ENCODE data around the gene ARHGAP21.

ARHGAP21 gene

DNA sequence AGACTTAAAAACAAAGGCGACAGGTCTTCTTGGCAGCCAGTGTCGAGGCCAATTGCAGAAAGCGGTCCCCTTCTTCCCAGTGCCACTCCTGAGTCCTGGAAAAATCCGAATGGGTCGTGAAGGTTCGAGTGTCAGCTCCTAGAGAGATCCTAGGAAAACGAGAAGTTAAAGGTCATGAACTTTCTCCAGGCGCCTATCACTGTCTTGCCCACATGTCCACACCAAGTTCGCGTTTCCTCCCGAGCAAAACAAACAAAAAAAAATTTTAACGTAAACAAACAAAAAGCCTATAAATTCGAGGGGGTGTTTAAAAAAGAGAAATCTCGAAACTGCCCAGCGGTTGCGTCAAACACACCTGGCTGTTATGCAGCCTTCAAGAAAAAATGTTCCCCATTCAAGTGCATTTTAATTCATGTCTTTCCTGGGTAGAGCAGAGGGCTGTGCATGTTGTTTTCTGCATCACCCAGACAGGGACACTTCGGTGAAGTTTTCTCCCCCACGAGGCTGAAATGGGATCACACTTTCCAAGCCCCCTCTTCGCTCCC is 1.5 kb downstream of the ARHGAP21 start:
- DNase-seq: no peak

DNA sequence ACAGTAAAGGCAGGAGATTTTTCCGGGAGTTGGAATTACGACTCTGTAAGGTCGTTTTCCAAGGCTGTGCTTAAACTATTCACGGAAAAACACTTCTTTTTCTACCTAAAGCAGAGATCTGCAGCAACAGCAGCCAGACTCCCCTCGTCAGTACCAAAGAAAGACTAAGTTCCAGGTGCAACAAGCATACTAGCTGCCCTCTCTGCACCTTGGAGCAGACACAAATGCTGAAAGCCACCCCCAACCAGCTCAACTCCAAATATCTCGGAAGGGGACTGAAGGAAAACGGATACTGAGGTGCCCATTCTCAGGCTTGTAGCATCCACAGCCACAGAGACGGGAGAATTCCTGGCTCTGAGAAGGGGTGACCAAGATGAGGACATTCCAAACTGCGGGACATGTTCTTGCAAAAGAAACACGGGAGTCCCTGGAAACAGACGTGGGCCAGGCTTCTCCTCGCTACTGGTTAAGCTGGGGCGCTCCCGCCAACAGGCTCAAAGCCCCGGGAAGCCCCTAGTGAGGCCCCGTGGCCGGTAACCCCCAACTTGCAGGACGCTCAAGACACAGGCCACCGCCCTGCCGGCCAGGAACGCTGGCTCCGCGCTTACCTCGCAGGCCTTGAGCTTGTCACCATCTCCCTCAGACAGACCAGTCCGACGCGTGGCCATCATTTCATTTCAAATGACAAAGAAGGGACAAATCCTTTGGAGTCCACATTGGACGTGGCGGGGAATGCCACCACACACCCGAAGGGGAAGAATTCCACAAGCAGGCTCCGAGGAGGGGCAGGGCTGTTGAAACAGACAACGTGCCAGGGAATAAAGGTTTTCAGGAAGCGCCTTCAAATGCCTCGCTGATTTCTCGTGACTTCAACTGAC is 2.2 kb downstream of the ARHGAP21 start:
- no peak for DNase-seq

DNA sequence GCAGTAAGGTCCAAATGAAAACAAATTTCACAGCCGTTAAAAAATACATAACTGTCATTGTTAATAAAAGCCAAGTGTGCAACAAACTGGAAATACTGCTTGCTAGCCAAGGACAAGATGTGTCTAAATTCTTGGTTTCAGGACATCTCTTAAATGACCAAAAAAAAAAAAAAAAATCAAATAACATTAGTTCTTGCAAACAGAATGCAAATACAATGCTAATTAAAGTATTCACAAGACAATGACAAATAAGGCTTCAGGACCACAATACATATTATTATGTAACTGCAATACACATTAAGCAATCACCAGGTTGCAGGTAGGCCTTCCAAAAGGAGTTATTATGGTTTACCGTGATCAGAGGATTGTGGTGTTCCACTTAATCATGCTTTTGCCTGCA is 3.6 kb downstream of the ARHGAP21 start:
- DNase-seq: no peak

DNA sequence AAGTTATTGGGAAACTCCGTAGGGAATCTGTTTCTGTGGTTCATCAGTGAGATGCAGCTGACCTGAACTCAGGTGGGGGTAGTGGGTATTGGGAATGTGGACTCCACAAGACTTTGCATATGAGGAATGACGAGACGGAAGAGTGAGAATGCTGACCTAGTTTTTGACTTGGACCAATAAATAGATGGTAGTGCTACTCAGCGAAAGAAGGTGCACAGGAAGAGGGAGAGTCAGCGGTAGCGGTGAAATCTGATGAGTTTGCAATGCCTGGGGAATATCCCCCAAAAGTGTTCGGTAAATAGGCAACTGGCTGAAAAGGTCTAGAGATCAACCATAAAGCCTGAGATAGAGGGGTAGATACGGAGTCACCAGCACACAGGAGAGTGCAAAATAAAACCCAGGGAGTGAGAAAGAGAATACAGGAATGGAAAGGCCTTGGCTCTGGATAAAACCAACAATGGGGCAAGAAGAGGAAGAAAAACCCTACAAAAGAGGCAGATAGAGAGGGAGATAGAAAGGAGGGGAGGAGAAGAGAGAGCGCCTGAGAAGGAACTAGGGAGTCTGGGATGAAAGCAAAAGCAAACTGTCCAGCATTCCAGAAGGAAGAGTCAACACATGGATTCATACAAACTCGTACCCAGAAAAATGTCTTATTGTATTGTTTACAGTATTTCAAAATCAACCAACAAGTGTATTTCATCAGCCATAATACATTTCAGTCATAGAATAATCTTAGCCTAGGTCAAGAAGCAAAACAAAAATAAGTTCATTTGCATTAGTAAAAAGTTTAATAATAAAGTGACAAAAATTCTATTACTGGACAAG is 5.4 kb downstream of the ARHGAP21 start:
- DNase-seq: no peak

DNA sequence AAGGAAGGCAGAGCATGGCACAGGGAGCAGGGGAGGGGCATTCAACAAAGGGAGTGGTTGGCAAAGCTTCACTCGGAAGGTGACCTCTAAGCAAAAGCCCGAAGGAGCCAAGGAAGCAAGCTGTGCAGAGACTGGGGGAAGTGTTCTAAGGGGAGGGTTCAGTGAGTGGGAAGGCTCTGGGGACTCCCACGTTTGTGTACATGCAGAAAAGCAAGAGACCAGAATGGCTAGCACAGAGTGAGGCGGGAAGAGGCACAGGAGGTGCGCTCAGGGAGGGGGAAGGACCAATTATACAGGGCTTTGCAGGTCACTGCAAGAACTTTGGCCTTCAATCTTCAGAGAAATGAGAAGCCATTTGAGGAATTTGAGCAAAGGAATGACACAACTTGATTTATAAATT is 7.4 kb downstream of the ARHGAP21 start:
- DNase-seq: no peak

DNA sequence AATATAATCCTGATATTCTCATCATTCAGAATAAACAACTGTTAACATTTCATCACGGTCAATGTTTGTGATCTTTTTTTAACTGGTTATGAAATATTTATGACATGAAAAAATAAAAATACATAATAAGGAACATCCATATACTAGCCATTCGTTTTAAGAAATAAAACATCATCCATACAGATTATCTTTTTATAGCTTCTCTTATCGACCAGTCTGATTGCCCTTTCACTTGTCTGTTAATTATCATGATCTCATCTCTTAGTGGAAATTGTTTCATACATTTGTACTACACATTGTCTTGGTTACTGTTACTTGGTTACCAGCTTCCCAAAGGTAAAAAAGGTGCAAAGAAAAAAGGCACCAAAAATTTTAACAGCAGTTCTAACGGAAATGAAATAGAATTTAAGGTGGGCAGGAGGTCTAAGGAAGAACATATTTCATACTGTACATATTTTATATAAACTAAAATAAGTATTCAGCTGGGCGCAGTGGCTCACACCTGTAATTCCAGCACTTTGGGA is 8.4 kb downstream of the ARHGAP21 start:
- no peak for DNase-seq

DNA sequence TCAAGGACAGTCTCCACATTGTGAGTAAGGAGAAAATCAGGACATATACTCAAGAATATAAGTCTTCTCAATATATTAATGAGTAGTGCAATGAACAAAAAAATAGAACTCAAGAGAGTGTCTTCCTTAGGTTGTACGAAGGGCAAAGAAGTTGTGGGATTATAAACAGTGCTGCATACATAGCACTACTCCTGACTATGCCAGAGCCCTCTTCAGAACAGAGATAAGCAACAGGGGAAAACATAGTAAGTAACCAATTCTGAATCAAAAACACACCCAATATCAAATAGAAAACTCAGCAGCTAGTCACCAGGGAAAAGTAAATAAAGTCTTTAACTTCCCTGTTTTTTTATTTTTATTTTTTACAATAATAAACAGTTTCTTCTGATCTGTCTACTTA is 10.6 kb downstream of the ARHGAP21 start:
- DNase-seq: no peak

DNA sequence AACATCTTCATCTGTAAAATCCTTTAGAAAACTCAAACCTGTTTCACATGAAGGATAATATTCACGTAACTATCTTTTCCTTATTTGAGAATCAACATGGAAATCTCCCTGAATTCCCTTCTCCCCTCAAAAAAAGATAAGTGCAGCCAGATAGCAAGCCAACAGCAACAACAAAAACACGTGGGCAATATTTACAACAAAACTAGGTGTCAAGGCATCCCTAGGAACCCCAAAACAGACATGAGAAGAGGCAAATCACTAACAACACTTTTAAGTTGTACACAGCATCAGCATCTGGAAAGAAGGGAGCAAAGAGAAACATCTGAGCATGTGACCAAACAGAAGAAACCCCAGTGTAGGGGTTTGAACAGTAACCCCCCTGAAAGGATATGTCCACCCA is 12.2 kb downstream of the ARHGAP21 start:
- no peak for DNase-seq

DNA sequence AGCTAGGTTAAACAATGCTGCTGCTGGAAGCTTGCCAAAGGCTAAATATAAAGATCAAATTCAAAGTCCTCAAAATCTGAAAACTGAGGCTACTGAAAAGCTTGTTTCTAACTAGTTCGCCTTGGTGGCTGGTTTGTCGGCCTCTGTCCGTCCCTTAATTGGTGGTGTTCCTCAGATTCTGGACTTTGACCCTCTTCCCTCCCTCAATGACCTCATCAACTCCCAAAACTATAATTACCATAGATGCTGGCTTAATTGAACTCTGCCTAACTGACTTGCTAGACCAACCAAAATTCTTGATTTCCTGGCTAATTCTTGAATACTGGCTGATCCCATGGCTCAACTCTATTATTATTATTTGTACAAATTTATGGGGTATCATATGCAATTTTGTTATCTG is 15.6 kb downstream of the ARHGAP21 start:
- DNase-seq: no peak

DNA sequence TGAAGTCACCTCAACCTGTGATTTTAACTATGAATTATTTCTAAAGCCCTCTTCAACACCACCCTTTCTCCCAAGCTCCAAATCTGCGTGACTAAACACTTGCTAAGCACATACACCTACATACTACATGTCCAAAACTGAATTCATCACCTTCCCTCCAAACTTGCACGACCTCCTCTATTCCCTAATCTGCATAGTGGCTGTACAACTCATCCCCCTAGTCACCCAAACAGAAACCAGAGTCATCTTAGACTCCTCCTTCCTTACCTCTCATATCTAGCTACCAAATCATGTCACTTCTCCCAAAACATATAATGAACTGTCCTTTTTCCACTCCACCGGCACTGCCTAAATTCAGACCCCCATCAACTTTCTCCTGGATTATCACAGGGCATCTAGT is 16.2 kb downstream of the ARHGAP21 start:
- no peak for DNase-seq

DNA sequence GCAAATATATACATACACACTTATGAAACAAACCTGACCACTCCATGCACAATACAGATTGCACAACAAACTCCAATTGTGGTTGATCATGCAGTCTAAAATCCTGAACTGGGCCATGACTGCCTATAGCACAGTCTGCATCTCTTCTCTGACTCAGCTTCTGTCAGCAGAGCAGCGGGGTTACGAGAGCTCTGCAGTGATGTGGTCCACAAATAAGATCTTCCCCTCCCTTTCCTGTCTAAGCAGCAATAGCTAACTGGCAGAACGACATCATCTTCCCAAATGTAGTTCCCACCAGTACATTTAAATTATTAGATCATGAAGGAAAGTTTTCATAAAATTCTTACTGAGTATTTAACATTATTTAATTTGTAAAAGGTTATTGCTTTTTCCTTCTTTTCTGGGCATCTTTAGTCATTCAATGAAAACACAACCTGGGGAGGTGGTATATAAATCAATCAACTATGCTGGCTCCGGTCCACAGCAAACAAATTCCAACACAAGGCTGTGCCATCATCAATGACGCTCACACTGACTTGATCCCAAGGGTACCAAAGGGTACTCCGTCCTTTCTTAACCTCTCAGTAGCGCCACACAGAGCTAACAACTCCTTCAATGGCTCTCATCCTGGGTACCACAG is 17.1 kb downstream of the ARHGAP21 start:
- DNase-seq: no peak

DNA sequence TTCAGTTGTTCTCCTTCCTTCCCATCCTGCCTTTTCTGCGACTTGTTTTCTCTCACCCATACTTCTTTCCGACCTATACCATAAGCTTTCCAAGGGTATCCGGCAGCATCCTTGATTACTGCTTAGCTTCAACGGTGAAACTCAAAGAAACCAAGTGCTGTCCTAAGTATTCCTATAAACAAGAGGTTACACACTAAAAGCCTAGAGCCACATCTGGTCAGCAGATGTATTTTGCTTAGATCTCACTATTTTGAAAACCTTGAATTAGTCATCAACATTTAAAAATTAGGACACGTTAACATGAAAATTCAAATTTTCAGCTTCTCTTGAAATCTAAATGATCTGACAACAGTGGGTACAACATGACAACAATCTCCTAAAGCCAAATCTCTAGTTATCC is 20.0 kb downstream of the ARHGAP21 start:
- no peak for DNase-seq

DNA sequence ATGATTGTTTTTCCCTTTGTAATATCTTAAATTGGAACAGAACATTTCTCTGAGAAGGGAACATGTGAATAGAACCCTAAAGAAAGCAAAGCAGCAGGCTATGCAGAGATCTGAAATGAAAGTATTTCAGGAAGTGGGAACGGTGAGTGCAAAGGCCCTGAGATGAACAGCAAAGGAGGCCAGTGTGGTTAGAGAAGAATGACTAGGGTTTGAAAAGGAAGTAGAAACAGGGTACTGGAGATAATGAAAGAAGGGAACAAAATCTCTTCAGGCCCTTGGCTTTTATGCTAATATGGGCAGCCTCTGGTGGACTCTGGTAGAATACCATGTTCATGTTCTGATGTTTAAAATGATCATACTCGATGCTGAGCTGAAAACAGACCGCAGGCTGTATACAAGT is 22.2 kb downstream of the ARHGAP21 start:
- no peak for DNase-seq

DNA sequence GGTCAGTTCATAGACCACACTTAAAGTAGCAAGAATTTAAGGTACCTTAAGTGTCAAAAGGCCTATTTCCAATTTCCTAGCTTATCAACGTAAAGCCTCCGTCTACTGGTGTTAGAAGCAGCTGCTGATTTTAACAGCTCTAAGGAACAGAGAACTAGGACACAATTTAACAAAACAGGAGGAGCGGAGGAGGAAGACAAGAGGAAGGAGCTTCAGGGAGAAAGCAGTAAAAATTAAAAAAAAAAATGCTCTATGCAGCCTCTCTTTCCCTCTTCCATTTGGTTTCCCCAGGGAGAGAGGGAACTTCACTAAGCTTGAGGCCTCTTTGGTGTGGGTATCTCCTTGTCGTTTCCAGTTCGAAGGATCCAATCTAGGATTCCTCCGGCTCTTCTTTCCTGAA is 22.7 kb downstream of the ARHGAP21 start:
- no peak for DNase-seq

DNA sequence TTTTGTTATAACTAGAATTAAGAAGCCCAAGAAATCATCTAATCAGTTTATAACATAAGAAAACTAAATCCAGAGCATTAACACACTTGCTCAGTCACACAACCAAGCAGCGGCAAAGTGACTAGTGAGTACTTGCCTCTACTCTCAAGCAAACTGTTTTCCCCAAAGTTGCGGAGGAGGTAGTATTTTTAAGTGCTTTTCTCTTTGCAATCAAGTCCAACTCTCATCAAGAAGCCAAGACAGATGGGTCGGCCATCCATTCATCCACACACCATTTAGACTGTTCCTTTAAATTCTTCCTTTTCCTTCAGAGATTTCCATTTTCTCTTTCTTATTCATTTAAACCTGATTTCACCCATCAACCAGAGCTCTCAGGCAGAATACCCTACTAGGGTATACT is 25.4 kb downstream of the ARHGAP21 start:
- DNase-seq: no peak

DNA sequence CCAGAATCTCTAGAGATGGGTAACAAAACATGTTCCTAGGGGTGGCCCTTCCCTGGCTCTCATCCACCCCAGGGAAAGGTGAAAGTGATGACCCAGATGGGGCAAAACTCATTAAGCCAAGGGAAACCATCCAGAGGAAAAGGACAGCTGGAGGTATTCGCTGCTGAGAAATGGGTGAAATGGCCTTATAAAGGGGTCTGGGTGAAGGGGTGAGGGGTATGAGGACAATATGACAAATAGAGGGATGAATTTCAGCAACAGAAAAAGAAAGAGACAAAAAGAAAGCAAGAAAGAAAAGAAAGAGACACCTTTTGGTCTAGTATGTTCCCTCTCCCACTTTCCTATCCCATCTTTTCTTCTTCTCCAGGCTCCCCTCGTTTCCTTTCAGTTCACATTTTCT is 26.6 kb downstream of the ARHGAP21 start:
- DNase-seq: no peak

DNA sequence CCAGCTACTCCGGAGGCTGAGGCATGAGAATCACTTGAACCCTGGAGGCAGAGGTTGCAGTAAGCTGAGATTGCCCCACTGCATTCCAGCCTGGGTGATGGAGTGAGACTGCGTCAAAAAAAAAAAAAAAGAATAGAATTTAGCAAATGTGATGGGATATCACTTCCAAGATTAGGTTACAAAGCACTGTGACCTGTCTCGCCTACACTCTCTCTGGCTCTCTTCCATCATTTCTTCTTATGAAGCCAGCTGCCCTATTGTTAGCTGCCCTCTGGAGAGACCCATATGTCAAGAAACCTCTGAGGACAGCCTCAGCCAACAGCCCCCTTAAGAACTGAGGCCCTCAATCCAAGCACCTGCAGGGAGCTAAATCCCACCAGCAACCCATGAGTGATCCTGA is 28.2 kb downstream of the ARHGAP21 start:
- DNase-seq: no peak

DNA sequence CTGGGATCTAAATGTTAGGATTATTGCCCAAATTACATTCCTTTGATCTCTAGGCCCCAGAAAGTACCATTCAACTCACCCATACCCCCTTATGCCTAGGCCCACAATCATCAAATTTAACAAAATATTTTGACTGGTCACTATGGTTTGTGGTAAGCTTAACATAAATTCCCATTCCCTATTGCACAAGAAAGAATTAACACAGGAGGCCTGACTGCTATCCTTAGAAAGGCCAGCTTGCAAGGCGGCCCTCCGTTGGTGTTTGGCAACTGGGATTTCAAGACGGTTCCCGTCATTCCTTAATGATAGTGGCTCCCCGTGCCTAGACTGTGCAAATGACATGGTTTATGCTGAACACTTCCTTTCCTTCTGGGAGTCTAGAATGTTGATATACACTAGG is 29.6 kb downstream of the ARHGAP21 start:
- DNase-seq: no peak

DNA sequence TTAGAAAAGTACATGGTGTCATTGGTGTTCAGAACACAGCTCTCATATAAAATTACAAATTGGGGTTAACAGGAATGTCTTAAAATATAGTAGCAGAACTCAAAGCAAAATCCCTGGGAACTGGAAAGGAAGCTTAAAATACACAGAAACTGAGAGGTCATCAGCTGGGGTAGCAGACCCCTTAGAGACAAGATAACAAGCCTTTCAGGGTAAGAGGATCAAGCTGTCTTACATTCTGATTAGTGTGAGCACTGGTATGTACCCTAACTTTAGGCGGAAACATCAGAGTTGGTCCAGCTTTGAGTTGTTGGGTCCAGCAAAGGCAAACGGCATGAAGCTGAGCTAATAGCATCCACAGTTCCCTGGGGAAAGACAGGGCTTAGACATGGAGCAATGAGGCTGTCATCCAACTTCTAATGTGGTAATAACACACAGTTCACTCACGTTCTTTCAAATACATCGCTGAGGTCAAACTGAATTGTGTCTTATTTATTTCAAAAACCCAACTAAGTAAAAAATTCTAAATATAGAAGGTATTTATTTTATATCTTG is 32.6 kb downstream of the ARHGAP21 start:
- DNase-seq: no peak

DNA sequence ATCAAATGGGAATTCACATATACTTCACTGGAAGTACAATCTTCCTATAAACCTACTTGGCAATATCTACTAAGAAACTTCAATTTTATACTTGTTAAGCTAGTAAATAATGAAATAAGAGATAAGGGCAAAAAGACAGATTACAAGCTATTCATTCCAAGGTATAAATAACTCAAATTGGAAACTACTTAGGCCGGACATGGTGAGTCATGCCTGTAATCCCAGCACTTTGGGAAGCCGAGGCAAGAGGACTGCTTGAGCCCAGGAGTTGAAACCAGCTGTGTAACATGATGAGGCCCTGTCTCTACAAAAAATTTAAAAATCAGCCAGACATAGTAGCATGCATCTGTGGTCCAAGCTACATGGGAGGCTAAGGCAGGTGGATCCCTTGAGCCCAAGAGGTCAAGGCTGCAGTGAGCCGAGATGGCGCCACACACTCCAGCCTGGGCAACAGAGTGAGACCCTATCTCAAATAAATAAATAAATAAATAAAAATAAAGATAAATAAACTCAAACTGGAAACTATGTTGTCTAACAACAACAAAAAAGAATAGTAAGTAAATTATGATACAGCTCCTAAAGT is 37.6 kb downstream of the ARHGAP21 start:
- no peak for DNase-seq

DNA sequence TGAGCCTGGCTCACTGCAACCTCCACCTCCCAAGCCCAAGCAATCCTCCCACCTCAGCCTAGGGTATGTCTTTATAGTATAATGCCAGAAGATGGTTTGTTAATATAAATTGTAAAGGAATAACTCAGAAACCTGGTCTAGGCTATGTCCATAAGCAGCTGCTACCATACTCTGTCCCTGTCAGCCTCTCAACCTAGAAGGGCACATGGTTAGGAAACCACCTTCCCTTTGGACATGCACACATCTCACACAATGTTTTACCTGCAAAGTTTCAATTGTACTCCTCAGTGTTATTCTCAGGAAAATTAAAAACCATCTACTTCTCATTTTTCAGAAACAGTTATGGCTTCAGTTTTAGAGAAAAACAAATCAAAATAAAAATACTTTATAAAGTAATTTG is 40.1 kb downstream of the ARHGAP21 start:
- DNase-seq: no peak

DNA sequence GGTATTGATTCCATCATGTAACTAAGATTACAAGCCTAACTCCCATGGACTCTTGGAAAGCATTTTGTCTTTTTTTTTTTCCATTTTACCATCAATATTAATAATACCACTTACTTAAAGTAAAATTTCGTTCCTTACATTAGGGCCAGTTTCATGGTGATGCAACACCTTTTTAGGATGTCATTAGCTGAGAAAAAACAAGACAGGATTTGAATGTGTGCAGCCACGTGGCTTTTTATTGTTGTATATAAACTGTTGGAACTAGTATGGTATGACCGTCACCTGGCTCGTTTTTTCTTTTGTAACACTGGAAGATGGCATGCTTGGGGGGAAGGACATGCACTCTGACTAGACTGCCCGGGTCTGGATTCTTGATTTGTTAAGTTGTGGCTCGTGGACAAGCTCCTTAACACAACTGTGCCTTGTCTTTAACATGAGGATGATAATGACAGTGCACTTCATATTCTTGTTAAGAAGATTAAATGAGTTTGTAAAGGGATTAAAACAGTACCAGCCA is 42.1 kb downstream of the ARHGAP21 start:
- DNase-seq: no peak
